Testis (tissue), 3 donors: Measurements from ENCODE around the gene STRN3. TPM values are rescaled to one million over a fixed set of nuclear protein-coding genes. Genes with fewer than 3 reads are reported as not detected.

ENCODE experiments used
- DNase-seq: peaks from one replicate; pipeline ENCODE4 v3.0.0-alpha.2; 2019
- H3K27ac ChIP-seq, 2 donors: fragments of 200-600 bp; sonication (generic); one replicate each; pipeline ENCODE4 v1.5.1; 2019
- H3K27me3 ChIP-seq: fragments of 200-600 bp; sonication (generic); one replicate; pipeline ENCODE4 v1.5.1; 2019
- H3K36me3 ChIP-seq: fragments of 200-600 bp; sonication (generic); one replicate; pipeline ENCODE4 v1.5.1; 2017; ENCODE audit warnings: low read depth; ENCODE audit errors: missing control alignments
- H3K4me1 ChIP-seq: fragments of 200-600 bp; sonication (generic); one replicate; pipeline ENCODE4 v1.5.1; 2019
- H3K4me3 ChIP-seq, 2 donors: fragments of 200-600 bp; sonication (generic); one replicate each; pipeline ENCODE4 v1.5.1; 2017 to 2019
- H3K9me3 ChIP-seq: fragments of 200-600 bp; sonication (generic); one replicate; pipeline ENCODE4 v1.5.1; 2017
- POLR2A ChIP-seq: fragments of 450-650 bp; IDR thresholded peaks from one replicate; pipeline ENCODE4 v1.6.1; 2017; ENCODE audit warnings: antibody characterized with exemption, mild to moderate bottlenecking, moderate library complexity
- WGBS, 2 donors: methylation state at CpG; one replicate each; pipeline ENCODE4 v1.1.5; 2018; 5-methylcytosine and 5-hydroxymethylcytosine counted together
- intact Hi-C: fragments of 100-400 bp; cut with DNase I; formaldehyde crosslinking; loops from one replicate; pipeline ENCODE4 v1.15.1; 2023; ENCODE audit warnings: low total_unique reads
- polyA plus RNA-seq: library from polyadenylated mRNA; stranded (reverse); fragments of 350-450 nt; fragmentation: Illumina TruSeq; extraction: RNeasy Lipid Tissue Mini Kit (QIAGEN cat#74804); gene quantifications from one replicate; pipeline ENCODE4 v1.2.3, GENCODE V29; 2014; ENCODE audit warnings: low read depth, low replicate concordance; ENCODE audit not compliant: insufficient read depth
- total RNA-seq, 2 donors: library from RNA; depleted of rRNA; stranded (reverse); fragments of >200 nt; gene quantifications; one replicate each; pipeline ENCODE4 v1.2.3, GENCODE V29; 2016
- TF ChIP-seq, protein P1 (sequence below), 3 experiments: fragments of 450-650 bp in 2 of 3; fragments of 200-600 bp in 1 of 3; sonication (generic) in 1 of 3; IDR thresholded peaks; one replicate each; pipeline ENCODE4 v1.5.1; 2016 to 2019; ENCODE audit warnings: antibody characterized with exemption in 3 of 3, mild to moderate bottlenecking in 2 of 3, moderate library complexity in 1 of 3

Gene STRN3
- total and polyA plus RNA-seq, 3 donors from 2014 or later: 35.1 to 65.2 (median 60.1) TPM

- WGBS, 2 donors: 100% methylated on average over 1 of the region's 1 CpG
- peaks cover 3% of the 10 kb centered on the region for H3K4me1 ChIP-seq
These were observed 28.0 kb downstream of the STRN3 start for GRCh38 chr14:30998100-30998706.

DNA sequence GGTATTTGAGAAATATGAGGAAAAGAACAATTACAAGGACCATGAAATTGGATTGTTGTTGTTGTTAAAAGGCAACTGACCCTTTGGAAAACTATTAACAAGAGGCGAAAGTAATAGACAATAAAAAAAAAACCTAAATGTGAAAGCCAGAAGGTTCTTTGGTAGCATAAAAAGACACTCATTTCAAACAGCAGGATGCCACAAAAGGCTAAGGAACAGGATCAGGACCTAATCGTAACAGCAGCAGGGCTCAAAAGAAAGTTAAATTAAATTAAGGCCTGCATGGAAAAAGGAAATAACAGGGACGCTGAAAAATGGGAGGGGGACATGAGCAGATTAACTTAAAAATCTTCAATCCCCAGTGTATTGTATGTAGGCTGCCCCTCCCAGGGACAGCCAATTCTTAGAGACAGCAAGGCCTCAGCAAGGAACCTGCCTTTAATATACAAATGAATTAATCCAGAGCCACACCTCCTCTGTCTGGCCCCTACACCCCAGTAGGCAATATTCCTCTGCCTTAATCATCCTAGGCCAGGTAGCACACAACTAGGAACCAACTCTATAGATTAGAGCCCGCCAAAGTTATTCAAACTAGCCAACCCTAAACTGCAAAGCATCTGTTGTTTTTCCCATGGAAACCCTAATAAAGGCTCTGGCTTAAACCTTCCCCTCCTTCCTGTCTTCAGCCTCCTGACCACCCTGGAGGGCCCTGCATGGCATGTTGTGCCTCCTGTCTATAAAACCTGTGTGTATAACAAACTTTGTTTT is 29.1 kb downstream of the STRN3 start:
- H3K27me3 ChIP-seq: no peaks in the 10 kb centered on the region
- no peaks in the 10 kb centered on the region for H3K36me3 ChIP-seq
- H3K4me1 ChIP-seq: peaks cover 3% of the 10 kb centered on the region
- no peak overlapping the region for H3K27ac ChIP-seq
- WGBS, 2 donors: 85 to 92% methylated on average over 4 of the region's 4 CpGs
- DNase-seq: no peak
- intact Hi-C loops: no loop called here
- H3K4me3 ChIP-seq: no peak overlapping the region
- TF ChIP-seq, protein P1, sequence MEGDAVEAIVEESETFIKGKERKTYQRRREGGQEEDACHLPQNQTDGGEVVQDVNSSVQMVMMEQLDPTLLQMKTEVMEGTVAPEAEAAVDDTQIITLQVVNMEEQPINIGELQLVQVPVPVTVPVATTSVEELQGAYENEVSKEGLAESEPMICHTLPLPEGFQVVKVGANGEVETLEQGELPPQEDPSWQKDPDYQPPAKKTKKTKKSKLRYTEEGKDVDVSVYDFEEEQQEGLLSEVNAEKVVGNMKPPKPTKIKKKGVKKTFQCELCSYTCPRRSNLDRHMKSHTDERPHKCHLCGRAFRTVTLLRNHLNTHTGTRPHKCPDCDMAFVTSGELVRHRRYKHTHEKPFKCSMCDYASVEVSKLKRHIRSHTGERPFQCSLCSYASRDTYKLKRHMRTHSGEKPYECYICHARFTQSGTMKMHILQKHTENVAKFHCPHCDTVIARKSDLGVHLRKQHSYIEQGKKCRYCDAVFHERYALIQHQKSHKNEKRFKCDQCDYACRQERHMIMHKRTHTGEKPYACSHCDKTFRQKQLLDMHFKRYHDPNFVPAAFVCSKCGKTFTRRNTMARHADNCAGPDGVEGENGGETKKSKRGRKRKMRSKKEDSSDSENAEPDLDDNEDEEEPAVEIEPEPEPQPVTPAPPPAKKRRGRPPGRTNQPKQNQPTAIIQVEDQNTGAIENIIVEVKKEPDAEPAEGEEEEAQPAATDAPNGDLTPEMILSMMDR (IDR thresholded peaks at IDR 0.05): no peak
- no peak for TF ChIP-seq POLR2A
- no peaks in the 10 kb centered on the region for H3K9me3 ChIP-seq

More at GRCh38 chr14:30998100-30998706, 28.0 kb downstream of the STRN3 start:
- Histone ChIP-seq H3K27me3 (no peaks in the 10 kb centered on the region), H3K27ac (no peak overlapping the region), H3K36me3 (no peaks in the 10 kb centered on the region), H3K4me3 (no peak overlapping the region), H3K9me3 (no peaks in the 10 kb centered on the region)
- TF ChIP-seq POLR2A: no peak
- TF ChIP-seq, protein P1 (IDR thresholded peaks at IDR 0.05): no peak
- intact Hi-C loops: no loop called here
- no peak for DNase-seq

DNA sequence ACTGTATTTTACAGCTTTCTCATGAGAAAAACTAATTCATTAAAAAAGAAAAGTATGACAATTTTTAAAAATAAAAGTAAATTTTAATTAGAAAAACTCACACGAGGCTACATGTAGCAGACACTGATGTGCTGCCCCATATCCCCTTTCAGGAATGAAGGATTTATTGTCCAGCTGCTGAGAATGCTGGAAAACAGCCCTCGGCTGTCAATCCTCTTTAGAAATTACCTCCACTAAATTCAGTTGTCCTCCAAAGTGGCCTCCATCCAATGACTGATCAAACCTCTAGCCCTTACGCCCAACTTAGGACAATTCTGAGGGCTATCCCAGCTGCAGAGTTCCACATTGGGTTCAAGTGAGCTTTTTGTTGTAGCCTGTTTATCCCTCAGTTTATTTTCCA is 30.5 kb downstream of the STRN3 start:
- intact Hi-C loops: no loop called here
- Histone ChIP-seq H3K27me3 (no peaks in the 10 kb centered on the region), H3K36me3 (no peaks in the 10 kb centered on the region), H3K4me3 (no peak overlapping the region), H3K27ac (no peak overlapping the region), H3K9me3 (no peaks in the 10 kb centered on the region), H3K4me1 (peaks cover 3% of the 10 kb centered on the region)
- DNase-seq: no peak
- TF ChIP-seq POLR2A: no peak
- TF ChIP-seq, protein P1 (IDR thresholded peaks at IDR 0.05): no peak
- WGBS, 2 donors: 73 to 76% methylated on average over 3 of the region's 3 CpGs

DNA sequence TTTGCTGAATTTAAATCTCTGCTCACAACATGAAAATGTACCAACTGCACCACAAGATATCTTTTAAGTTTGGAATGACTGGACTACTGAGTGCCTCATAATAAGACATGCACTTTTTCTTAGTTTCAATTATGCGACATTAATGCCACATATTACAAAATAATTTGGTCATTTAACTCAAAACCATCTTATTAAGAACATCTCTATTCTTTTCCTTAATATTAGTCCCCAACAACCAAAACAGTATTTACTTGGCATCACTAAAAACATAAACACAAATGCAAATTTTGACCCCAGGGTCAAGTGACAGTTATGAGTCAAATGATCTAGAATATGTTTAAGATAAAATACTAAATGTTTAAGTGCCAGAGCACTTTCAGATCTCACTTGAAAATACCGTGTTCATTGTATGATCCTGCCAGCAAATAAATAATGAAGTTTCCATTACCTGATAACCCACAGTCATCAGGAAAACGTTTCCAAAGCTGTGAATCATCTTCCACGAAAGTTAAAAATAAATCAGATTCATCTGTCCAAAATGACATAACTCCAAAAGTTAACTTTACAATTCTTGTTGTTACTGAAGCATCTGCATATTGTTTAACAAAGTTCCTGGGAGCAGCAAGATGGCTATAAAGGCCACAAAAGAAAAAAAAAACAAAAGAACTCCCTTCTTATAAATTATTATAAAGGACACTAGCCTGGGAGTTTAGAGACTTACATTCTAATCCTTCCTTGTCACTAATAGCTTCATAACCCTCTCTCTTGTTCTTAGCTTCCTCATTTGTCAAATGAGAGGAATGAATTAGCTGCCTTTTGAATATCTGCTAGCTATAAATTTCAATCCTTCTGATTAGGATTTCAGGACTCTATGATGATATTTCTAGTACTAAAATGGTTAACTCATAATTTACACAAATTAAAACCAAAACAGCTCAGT is 31.2 kb downstream of the STRN3 start:
- no peaks in the 10 kb centered on the region for H3K27me3 ChIP-seq
- H3K36me3 ChIP-seq: no peaks in the 10 kb centered on the region
- TF ChIP-seq POLR2A: no peak
- TF ChIP-seq, protein P1 (IDR thresholded peaks at IDR 0.05): no peak
- WGBS, 2 donors: 18 to 26% methylated on average over 4 of the region's 4 CpGs
- peaks cover 3% of the 10 kb centered on the region for H3K4me1 ChIP-seq
- no peaks in the 10 kb centered on the region for H3K9me3 ChIP-seq
- H3K4me3 ChIP-seq: no peak overlapping the region
- DNase-seq: no peak
- H3K27ac ChIP-seq: no peak overlapping the region
- intact Hi-C loops: no loop called here
